D721Med (cell line): ENCODE measurements around the gene FTL.

ENCODE experiments used
- DNase-seq: peaks from one replicate; pipeline ENCODE4 v3.0.0; 2011; ENCODE audit warnings: low spot score; ENCODE audit not compliant: insufficient read length
- FAIRE-seq: peaks from 2 replicates; lab custom pipeline; 2011; peaks lifted over from hg19 to GRCh38; lab: Jason Lieb, UNC
- TF ChIP-seq, protein P1 (sequence below): IDR thresholded peaks from 2 replicates; pipeline ENCODE4 v1.5.1; 2012; ENCODE audit warnings: mild to moderate bottlenecking, control low read depth; ENCODE audit not compliant: insufficient read depth; ENCODE audit errors: missing control alignments

FTL gene

DNA sequence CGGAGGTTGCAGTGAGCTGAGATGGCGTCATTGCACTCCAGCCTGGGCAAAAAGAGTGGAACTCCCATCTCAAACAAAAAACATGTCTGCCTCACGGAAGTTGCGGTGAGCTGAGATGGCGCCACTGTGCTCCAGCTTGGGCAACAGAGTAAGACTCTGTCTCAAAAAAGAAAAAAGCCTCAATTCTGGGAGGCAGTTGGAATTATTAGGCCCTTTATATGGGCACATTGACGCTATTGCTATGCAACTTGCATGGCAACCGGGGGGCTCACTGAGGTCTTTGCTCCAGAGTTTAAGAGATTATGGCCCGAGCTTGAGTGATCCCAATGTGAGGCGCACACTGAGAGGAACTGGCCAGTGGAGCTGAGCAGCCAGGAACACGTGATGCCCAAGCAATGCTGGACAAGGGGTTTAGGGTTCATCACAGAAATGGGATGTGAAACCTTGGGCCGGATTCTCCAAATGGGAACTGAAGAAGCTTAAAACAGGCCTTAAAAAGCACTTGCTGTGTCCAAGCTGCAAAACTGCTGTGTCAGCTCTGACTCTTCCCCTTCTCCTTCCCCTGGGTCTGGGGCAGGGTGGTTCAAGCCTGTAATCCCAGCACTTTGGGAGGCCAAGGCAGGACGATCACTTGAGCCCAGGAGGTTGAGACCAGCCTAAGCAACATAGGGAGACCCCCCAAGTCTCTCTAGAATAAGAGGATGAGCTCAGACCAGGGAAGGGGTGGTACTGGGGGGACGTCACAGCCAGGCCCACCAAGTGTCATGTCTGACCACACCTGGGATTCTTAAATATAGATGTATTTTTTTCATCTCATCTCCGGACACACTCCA is 2.5 kb downstream of the FTL start:
- TF ChIP-seq, protein P1, sequence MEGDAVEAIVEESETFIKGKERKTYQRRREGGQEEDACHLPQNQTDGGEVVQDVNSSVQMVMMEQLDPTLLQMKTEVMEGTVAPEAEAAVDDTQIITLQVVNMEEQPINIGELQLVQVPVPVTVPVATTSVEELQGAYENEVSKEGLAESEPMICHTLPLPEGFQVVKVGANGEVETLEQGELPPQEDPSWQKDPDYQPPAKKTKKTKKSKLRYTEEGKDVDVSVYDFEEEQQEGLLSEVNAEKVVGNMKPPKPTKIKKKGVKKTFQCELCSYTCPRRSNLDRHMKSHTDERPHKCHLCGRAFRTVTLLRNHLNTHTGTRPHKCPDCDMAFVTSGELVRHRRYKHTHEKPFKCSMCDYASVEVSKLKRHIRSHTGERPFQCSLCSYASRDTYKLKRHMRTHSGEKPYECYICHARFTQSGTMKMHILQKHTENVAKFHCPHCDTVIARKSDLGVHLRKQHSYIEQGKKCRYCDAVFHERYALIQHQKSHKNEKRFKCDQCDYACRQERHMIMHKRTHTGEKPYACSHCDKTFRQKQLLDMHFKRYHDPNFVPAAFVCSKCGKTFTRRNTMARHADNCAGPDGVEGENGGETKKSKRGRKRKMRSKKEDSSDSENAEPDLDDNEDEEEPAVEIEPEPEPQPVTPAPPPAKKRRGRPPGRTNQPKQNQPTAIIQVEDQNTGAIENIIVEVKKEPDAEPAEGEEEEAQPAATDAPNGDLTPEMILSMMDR = no peak
- DNase-seq = no peak

DNA sequence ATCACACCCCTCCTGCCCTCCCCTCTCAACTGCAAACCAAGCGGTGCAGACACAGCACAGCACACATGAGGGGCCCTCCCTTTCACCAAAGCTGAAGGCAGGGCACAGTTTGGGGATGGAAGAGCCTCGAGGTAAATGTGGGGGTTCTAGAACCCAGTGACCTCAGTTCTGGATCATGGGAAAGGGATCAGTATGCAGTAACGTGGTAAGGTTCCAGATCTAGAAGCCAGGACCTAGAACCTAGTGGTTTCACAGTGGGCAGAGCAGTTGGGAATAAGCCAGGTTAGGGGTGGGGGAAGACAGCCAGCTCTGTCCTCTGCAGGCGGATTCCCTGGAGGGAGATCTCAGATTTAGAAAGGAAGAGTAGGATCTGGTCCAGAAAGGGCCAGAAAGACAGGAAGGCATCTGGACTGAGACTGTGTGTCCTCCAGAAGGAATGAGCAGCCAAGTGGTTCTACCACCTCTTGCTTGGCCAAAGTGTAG is 3.1 kb downstream of the FTL start:
- DNase-seq = no peak
- FAIRE-seq = no peak
- TF ChIP-seq, protein P1 = no peak

More for the DNA sequence above, 2.5 kb downstream of the FTL start:
- no peak for FAIRE-seq

DNA sequence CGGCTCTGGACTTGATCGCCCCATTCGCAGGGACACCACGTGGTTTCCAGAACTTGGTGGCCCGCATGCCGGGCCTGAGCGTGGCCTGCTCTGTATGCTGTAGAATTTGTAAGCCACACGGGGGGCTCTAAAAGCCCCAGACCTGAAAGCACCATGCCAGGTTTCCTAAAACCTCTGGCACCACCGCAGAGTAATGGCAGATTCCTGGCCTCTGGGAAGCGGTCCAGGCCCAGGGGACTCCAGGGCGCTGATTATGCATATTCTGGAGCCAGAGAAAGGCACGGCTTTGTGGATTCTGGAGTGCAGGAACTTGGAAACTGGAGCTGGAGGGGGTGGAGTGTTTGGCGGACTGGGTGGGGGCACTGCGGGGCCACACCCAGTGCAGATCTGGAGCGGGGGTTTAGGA is 3.7 kb downstream of the FTL start:
- TF ChIP-seq, protein P1 = no peak
- DNase-seq = no peak
- FAIRE-seq = no peak

DNA sequence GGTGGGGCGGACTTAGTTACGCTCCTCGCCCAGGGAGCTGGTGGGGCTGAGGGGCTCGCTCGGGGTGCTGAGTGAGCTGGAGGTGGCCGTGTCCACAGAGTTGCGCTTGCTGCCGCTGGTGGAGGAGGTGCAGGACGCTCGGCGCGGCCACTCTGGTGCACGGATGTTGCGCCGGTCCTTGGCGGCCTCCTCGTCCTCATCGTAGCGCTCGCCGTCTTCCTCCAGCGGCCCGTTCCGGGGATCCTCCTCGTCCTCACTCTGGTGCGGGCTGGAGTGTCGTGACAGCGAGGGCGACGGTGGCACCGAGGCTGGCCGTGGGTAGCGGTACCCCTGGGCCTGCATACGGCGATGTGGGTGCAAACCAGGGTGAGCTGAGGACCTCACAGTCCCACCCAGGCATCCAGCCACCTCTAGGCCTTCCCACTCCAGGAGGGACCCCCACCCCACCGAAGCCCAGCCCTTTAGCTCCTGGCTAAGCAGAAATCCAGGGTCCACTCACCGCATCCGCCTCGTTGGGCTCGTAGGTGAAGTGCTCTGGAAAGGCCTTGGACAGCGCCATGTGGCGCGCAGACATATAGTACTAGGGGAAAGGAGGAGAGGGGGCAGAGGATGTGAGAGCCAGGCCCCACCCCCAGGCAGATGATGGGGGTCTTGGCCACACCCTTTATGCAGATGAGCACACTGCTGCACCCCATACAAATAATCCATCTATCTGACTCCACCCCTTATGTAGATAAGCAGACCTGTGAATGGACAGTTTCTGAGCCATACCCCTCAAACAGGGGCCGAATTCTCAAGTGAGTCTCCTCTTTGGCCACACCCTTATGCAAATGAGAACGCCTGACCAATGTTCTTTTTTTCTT is 4.4 kb downstream of the FTL start:
- FAIRE-seq (no peak), DNase-seq (no peak)

DNA sequence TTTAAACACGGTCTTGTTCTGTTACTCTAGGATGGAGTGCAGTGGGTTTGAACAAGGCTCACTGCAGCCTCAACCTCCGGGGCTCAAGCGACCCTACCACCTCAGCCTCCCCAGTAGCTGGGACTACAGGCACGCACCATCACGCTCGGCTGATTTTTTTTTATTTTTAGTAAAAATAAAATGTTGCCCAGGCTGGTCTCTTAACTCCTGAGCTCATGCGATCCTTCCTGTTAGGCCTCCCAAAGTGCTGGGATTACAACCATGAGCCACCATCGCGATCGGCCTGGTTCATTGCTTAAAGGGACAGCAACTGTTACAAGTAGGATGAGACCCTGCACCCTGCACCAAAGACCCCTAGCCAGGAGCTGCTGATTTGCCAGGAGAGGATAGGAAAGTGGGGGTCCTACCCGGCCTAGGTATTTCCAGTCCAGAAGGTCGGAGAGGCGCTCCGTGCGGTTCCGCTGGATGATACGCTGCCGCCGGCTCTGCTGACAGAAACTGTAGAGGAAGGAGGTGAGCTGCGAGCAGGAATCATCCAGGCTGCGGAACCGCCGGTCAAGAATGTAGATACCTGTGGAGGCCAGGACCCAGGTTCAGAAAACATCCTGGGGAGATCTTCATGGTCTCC is 5.1 kb downstream of the FTL start:
- TF ChIP-seq, protein P1 = no peak
- DNase-seq (no peak), FAIRE-seq (no peak)

More for the DNA sequence above, 4.4 kb downstream of the FTL start:
- TF ChIP-seq, protein P1 = no peak

DNA sequence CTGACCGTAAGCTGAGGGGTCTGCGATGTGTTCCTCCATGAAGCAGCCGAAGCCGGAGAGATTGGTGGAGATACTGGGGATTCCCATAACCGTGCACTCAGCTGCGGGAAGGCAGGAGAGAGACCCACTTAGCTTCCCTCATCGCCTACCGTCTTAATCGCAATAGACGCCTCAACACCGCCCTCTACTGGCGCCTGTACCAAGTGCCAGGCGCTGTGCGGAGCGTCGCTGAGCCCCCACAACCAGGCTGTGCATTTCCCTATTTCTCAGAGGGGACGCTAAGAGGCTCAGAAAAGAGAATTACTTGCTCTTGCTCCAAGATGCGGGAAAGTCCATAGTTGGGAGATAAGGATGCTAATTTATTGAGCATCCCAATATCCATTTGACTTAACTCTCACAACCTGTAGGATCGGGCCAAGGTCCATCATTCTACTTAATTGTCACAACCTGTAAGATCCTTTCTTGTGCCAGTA is 5.8 kb downstream of the FTL start:
- FAIRE-seq = no peak
- DNase-seq = peak; percentile 91
- TF ChIP-seq, protein P1 = peak; percentile 91
